Measurements from ENCODE around the gene ASAH2B. TPM values are rescaled to one million over a fixed set of nuclear protein-coding genes. Genes with fewer than 3 reads are reported as not detected.

ASAH2B gene
- total RNA-seq, 1 donor from 2014 or later = 4.5 TPM

DNA sequence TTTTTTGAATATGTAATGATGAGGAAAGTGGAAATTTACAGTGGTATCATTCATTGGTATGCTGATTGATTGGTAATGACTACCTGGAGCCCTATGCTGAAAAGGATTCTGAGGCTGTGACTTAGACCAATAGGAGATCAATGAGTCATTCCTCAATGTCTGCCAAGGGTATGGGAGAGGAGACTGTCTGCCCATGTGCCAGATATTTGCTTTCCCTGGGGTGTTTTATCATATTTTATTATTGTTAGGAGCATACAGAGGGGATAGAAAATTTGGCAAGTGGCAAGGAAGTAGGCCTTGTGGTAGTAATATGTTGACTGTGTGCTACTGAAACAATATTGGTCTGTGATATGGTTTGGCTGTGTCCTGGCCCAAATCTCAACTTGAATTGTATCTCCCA is 54.8 kb downstream of the ASAH2B start:
- Histone ChIP-seq H3K4me3 (ENCODE audit: low read depth, low read length) (no peak overlapping the region), H3K27me3 (ENCODE audit: control insufficient read depth, insufficient read depth, low read length) (no peaks in the 10 kb centered on the region), H3K36me3 (ENCODE audit: control insufficient read depth, insufficient read depth, low read length) (no peaks in the 10 kb centered on the region)
- no peak for FAIRE-seq
- DNase-seq (ENCODE audit: low read depth) = peak; percentile 29
- TF ChIP-seq CTCF (IDR thresholded peaks at IDR 0.05; ENCODE audit: insufficient read depth, low read length, severe bottlenecking) = no peak

DNA sequence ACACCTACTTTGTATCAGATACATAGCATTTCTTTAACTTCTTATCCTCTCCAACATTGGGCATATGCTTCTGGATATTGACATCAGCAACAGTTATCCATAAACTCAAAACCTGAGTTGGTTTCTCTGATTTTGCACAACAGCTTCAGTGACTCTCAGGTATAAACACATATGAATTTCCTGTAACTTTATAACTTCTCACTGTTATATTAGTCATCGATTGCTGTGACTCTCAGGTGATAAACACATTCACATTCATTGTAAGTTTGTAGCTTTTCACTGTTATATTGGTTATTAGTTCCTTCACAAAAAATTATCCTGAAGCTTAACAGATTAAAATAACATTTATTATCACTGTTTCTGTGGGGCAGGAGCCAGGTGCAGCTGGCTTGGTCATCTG is 57.0 kb downstream of the ASAH2B start:
- Histone ChIP-seq H3K27me3 (ENCODE audit: control insufficient read depth, insufficient read depth, low read length) (no peaks in the 10 kb centered on the region), H3K4me3 (ENCODE audit: low read depth, low read length) (no peak overlapping the region), H3K36me3 (ENCODE audit: control insufficient read depth, insufficient read depth, low read length) (no peaks in the 10 kb centered on the region)
- TF ChIP-seq CTCF (IDR thresholded peaks at IDR 0.05; ENCODE audit: insufficient read depth, low read length, severe bottlenecking) = no peak
- FAIRE-seq (no peak), DNase-seq (ENCODE audit: low read depth) (peak; percentile 41)

DNA sequence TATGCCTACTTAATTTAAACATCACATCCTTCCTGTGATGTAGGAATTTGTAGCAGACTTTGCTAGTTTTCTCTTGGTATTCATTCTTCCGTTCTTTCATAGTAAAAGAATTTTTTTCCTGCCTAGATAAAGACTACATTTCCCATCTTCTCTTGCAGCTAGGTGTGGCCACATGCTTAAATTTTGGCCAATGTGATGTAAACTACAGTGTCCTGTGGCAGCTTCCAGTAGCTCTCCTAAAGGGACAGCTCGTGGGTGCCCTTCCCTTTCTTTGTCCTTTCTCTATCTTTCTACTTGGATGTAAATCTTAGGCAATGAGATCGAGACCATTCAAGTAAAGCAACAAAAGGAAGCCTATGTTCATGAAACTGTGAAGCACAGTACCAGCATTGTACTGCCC is 58.6 kb downstream of the ASAH2B start:
- DNase-seq (ENCODE audit: low read depth) = no peak
- H3K36me3 ChIP-seq (ENCODE audit: control insufficient read depth, insufficient read depth, low read length) = no peaks in the 10 kb centered on the region
- no peaks in the 10 kb centered on the region for H3K27me3 ChIP-seq (ENCODE audit: control insufficient read depth, insufficient read depth, low read length)
- no peak for FAIRE-seq
- no peak for TF ChIP-seq CTCF (IDR thresholded peaks at IDR 0.05; ENCODE audit: insufficient read depth, low read length, severe bottlenecking)
- no peak overlapping the region for H3K4me3 ChIP-seq (ENCODE audit: low read depth, low read length)

DNA sequence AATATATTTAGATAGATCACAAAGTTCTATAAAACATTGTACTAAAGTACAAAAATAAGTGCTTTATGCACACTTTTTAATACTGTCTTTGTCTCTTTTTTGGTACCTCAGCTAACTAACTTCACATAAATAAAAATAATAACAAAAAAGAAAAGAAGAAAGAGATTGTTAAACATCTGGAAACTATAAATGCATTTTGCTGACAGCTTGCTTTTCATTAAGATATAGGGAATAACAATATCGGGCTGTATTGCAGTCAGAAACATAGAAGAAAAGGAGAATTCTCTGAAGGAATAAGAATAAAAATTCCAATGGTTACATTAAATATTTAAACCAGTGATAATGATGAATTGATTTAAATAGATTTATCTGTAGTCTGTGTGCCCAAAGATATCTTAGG is 59.9 kb downstream of the ASAH2B start:
- H3K36me3 ChIP-seq (ENCODE audit: control insufficient read depth, insufficient read depth, low read length) = no peaks in the 10 kb centered on the region
- H3K4me3 ChIP-seq (ENCODE audit: low read depth, low read length) = no peak overlapping the region
- no peaks in the 10 kb centered on the region for H3K27me3 ChIP-seq (ENCODE audit: control insufficient read depth, insufficient read depth, low read length)
- FAIRE-seq (no peak), DNase-seq (ENCODE audit: low read depth) (no peak)
- TF ChIP-seq CTCF (IDR thresholded peaks at IDR 0.05; ENCODE audit: insufficient read depth, low read length, severe bottlenecking) = no peak

DNA sequence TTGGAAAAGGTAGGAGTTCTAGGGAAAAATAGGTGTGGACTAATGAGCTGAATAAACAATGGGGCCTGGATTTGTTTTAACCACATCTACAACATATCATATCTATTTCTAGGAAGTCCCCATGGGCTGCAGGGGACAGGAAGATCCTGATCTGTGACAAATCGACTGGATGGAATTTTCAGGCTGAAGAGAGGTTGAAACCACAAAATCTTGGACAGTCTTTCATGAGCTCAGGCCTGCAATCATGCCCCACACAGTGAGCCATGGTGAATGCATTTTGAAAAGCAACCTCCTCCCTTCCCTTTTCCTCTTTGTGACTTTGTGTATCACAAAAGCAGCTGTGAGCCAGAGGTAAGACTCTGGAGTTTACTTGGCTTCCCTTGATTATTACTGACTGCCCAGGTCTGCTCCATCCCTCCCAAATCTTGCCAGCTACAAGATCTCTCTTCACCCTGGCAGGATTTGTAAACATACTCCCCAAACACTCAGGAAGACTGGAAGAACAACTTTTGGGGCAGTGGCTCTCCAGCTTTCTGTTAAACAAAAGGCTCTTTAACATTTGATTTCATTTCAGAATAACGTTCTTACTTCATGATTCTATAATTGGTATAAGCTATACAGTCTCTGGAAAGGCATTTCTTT is 66.4 kb downstream of the ASAH2B start:
- no peaks in the 10 kb centered on the region for H3K36me3 ChIP-seq (ENCODE audit: control insufficient read depth, insufficient read depth, low read length)
- DNase-seq (ENCODE audit: low read depth) (no peak), FAIRE-seq (no peak)
- H3K27me3 ChIP-seq (ENCODE audit: control insufficient read depth, insufficient read depth, low read length) = no peaks in the 10 kb centered on the region
- no peak for TF ChIP-seq CTCF (IDR thresholded peaks at IDR 0.05; ENCODE audit: insufficient read depth, low read length, severe bottlenecking)
- no peak overlapping the region for H3K4me3 ChIP-seq (ENCODE audit: low read depth, low read length)

All from bronchial epithelial cell (primary cell).